ENCODE measurements around the gene POLG.

The POLG gene

DNA sequence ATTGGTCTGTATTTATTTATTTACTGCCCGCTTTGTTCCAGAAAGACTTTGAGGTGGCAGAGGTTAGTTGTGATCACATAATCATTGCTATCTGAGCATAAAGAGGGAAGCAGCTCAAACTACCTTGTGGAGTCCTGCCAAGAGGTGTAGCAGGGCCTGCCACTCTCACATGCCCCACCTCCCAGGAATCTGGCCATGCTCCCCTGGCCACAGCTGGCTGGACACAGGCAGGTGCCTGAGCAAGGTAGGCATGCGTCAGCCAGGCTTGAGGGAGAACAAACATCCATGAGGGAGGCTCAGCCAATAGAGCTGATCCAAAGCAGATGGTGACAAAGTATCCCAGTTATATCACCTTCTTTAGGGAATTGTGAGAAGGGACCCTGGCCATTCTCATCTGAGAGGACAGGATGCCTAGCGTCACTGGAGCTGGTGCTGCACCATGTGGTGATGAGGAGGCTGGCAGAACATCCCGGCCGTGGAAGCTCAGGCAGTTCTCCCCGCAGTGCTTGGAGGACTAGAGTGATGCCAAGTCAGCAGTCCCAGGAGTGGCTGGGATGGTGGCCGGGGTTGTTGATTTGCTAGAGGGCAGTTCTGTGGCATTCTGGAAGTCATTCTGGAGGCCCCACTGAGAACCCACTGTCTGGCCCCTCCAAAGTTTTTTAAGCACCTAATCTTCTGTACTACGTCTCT lies 6.8 kb upstream of the POLG start:
- TF ChIP-seq, protein P1, sequence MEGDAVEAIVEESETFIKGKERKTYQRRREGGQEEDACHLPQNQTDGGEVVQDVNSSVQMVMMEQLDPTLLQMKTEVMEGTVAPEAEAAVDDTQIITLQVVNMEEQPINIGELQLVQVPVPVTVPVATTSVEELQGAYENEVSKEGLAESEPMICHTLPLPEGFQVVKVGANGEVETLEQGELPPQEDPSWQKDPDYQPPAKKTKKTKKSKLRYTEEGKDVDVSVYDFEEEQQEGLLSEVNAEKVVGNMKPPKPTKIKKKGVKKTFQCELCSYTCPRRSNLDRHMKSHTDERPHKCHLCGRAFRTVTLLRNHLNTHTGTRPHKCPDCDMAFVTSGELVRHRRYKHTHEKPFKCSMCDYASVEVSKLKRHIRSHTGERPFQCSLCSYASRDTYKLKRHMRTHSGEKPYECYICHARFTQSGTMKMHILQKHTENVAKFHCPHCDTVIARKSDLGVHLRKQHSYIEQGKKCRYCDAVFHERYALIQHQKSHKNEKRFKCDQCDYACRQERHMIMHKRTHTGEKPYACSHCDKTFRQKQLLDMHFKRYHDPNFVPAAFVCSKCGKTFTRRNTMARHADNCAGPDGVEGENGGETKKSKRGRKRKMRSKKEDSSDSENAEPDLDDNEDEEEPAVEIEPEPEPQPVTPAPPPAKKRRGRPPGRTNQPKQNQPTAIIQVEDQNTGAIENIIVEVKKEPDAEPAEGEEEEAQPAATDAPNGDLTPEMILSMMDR (IDR thresholded peaks at IDR 0.05; ENCODE audit: insufficient read depth, low read length, poor library complexity, severe bottlenecking): no peak
- no peak for DNase-seq (ENCODE audit: extremely low read depth, insufficient read length)
- no peaks in the 10 kb centered on the region for H3K36me3 ChIP-seq (ENCODE audit: control insufficient read depth, insufficient read depth, low read length)
- H3K4me3 ChIP-seq (replicated peaks; ENCODE audit: low read depth, low read length): no peak overlapping the region
- no peaks in the 10 kb centered on the region; the same call in 1 of the 2 replicates for H3K27me3 ChIP-seq (replicated peaks; ENCODE audit: control insufficient read depth, insufficient read depth, low read length)

DNA sequence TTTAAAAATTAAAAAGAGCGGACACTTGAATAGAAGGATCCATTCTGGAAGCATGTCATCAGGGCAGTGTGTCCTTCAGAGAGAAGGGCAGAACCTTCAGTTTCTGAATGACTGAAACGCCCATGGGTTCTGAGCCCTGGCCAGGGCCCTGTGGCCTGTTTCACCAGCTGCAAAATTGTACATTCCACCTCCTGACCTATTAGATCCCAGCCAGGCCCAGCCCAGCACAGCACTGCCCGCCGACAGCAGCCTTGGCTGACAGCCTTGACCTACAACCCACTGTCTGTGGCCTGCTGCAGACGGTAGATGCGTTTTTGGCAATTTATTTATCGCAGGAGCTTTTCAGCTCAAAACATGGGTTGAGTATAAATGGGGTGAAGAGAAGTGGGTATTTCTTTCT lies 5.9 kb upstream of the POLG start:
- TF ChIP-seq, protein P1 (IDR thresholded peaks at IDR 0.05; ENCODE audit: insufficient read depth, low read length, poor library complexity, severe bottlenecking): no peak
- no peak for DNase-seq (ENCODE audit: extremely low read depth, insufficient read length)
- H3K36me3 ChIP-seq (ENCODE audit: control insufficient read depth, insufficient read depth, low read length): no peaks in the 10 kb centered on the region
- no peak overlapping the region for H3K4me3 ChIP-seq (replicated peaks; ENCODE audit: low read depth, low read length)
- H3K27me3 ChIP-seq (replicated peaks; ENCODE audit: control insufficient read depth, insufficient read depth, low read length): no peaks in the 10 kb centered on the region; the same call in 1 of the 2 replicates

DNA sequence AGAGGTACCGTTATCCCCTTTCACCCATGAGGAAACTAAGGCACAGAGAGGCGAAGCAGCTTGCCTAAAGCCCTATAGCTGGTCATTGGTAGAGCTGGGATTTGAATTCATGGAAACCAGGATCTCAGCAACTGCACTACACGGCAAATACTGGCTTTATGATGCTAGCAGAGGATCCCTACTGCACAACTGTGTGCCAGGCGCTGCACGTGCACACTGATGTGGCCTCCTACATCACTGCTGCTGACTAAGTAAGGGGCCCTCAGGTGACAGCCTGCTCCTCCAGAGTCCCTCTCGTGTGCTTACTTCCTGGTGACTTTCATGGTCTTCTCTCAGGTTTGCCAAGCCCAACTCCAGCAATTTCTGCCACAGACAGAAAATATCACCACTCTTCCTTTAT lies 3.4 kb upstream of the POLG start:
- H3K27me3 ChIP-seq (replicated peaks; ENCODE audit: control insufficient read depth, insufficient read depth, low read length): no peaks in the 10 kb centered on the region
- no peak for DNase-seq (ENCODE audit: extremely low read depth, insufficient read length)
- TF ChIP-seq, protein P1 (IDR thresholded peaks at IDR 0.05; ENCODE audit: insufficient read depth, low read length, poor library complexity, severe bottlenecking): no peak
- no peaks in the 10 kb centered on the region; the same call in 1 of the 2 replicates for H3K36me3 ChIP-seq (ENCODE audit: control insufficient read depth, insufficient read depth, low read length)
- H3K4me3 ChIP-seq (replicated peaks; ENCODE audit: low read depth, low read length): no peak overlapping the region

DNA sequence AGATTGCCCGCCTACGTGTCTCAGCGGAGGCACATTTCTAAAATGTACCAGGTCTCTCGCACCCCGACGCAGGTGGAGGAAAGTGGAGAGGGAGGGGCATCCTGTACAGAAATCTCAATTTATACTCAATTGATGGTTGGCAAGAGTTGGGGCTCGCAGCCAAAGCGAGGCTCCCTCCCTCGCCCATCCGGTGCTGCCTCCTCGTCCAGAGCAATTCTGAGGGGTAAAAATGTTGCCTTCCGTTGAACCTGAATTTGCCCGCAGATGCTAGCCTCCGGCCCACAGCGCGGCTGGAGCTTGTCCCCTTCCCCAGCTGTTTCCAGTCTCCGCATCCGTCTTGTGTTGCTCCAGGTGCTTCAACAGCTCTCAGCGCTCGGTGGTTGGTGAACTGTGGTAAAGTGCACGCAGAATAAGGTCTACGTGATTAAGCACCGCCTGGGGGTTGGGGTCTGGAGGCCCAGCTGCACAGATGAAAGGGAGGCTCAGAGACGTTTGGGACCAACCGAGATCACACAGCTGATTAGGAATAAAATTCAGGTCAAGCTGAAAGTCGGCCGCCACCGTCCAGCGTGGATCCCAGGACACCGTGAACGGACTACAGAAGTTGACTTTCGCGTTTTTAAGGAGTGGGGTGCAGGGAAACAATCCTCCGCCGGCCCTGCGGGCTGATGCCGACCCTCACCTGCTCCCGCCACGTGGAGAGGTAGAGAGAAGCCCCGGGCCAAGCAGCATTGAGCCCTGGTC lies 846 bp upstream of the POLG start:
- no peaks in the 10 kb centered on the region for H3K27me3 ChIP-seq (replicated peaks; ENCODE audit: control insufficient read depth, insufficient read depth, low read length)
- peaks cover 8% of the 10 kb centered on the region for H3K36me3 ChIP-seq (ENCODE audit: control insufficient read depth, insufficient read depth, low read length)
- H3K4me3 ChIP-seq (replicated peaks; ENCODE audit: low read depth, low read length): peak overlapping the region; percentile 63
- no peak for DNase-seq (ENCODE audit: extremely low read depth, insufficient read length)
- TF ChIP-seq, protein P1 (IDR thresholded peaks at IDR 0.05; ENCODE audit: insufficient read depth, low read length, poor library complexity, severe bottlenecking): no peak

DNA sequence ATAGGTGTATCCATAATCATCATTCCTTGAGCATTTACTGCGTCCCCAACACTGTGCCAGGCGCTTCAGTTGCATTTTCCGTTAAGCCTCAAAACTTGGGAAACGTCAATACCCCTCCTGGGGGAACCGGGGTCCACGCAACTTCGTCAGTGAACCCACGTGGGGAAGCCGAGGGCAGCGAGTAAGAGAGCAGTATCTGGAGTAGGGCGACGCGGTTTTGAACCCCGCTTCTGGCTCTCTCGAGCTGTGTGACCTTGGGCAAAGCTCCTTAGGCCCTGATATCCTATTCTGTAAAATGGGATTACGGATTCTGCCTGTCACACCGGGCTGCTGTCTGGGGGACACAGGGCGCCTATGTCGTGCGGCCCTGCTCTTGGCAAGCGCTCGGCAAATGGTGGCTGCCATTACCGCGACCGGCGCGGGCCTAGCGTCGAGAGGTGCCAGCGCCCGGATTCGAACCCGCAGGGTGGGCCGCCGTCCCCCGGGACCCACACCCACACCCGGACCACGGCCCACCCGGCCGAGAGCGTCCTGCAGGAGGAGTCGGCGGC lies 590 bp downstream of the POLG start:
- H3K36me3 ChIP-seq (ENCODE audit: control insufficient read depth, insufficient read depth, low read length): peaks cover 17% of the 10 kb centered on the region
- TF ChIP-seq, protein P1 (IDR thresholded peaks at IDR 0.05; ENCODE audit: insufficient read depth, low read length, poor library complexity, severe bottlenecking): no peak
- H3K27me3 ChIP-seq (replicated peaks; ENCODE audit: control insufficient read depth, insufficient read depth, low read length): no peaks in the 10 kb centered on the region
- no peak for DNase-seq (ENCODE audit: extremely low read depth, insufficient read length)
- peak overlapping the region; percentile 80 for H3K4me3 ChIP-seq (replicated peaks; ENCODE audit: low read depth, low read length)
